Activated CD4-positive, alpha-beta T cell treated with anti-CD3 and anti-CD28 coated beads, Interleukin-2, amount 10 ng/mL, durations not matched to agents 7 days and 5 days (primary cell): Measurements from ENCODE around the gene SNRK. TPM values are rescaled to one million over a fixed set of nuclear protein-coding genes. Genes with fewer than 3 reads are reported as not detected.

ENCODE experiments used
- CTCF ChIA-PET: fragments of 350-600 bp; sonication (Branson Sonifier 250); formaldehyde crosslinking; loops from one replicate; lab custom pipeline; 2021; ENCODE audit warnings: antibody characterized with exemption; lab: Charles Lee
- POLR2A ChIA-PET: fragments of 350-600 bp; sonication (Branson Sonifier 250); formaldehyde crosslinking; loops from one replicate; lab custom pipeline; 2021; ENCODE audit warnings: antibody characterized with exemption; lab: Charles Lee
- DNase-seq: peaks from one replicate; pipeline ENCODE4 v3.0.0-alpha.2; 2020
- H3K27ac Mint-ChIP-seq: one replicate; pipeline ENCODE4 v1.8.0; 2021; ENCODE audit warnings: mild to moderate bottlenecking, moderate library complexity, mixed read lengths
- H3K27me3 Mint-ChIP-seq: one replicate; pipeline ENCODE4 v1.8.0; 2021; ENCODE audit warnings: mixed read lengths
- H3K36me3 Mint-ChIP-seq: one replicate; pipeline ENCODE4 v1.8.0; 2021; ENCODE audit warnings: low read depth, mixed read lengths
- H3K4me1 Mint-ChIP-seq: one replicate; pipeline ENCODE4 v1.8.0; 2021; ENCODE audit warnings: mixed read lengths
- H3K4me3 Mint-ChIP-seq: one replicate; pipeline ENCODE4 v1.8.0; 2021; ENCODE audit warnings: mild to moderate bottlenecking, moderate library complexity, mixed read lengths
- H3K9me3 Mint-ChIP-seq: one replicate; pipeline ENCODE4 v1.8.0; 2021; ENCODE audit warnings: mixed read lengths
- total RNA-seq, 2 experiments: library from RNA; stranded (reverse); gene quantifications; one replicate each; pipeline ENCODE4 v1.2.3, GENCODE V29; 2021

The SNRK gene
- total RNA-seq, 2 experiments from 2014 or later = 62.9 to 65.6 TPM

DNA sequence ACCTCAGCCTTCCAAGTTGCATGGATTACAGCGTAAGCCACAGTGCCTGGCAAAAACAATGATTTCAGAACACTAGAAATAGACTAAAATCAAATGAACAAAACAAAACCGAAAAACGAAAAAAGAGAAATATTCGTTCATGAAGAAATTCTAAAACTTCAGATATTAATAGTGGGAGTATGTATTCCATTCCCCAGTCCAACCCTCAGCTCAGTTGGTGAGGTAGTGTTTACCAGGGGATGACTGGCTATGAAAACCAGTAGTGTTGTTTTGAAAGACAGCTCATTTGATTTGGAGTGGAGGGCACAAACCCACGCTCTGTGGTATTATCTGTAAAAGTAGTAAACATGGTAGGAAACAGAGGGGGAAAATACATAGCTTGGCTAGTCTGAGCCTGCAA is 6.8 kb upstream of the SNRK start:
- POLR2A ChIA-PET = no interaction called here
- no peak for DNase-seq
- peaks cover 11% of the 10 kb centered on the region for H3K9me3 Mint-ChIP-seq
- H3K4me1 Mint-ChIP-seq = peaks cover 10% of the 10 kb centered on the region
- CTCF ChIA-PET = interaction anchor here (1.4 to 1.8 kb wide), 2 partner anchors 12 to 57 kb away, joined by 3 to 8 read pairs; no protein-coding TSS in a partner anchor
- peaks cover 12% of the 10 kb centered on the region for H3K27me3 Mint-ChIP-seq
- no peak overlapping the region for H3K4me3 Mint-ChIP-seq
- peaks cover 3% of the 10 kb centered on the region for H3K36me3 Mint-ChIP-seq
- no peak overlapping the region for H3K27ac Mint-ChIP-seq

DNA sequence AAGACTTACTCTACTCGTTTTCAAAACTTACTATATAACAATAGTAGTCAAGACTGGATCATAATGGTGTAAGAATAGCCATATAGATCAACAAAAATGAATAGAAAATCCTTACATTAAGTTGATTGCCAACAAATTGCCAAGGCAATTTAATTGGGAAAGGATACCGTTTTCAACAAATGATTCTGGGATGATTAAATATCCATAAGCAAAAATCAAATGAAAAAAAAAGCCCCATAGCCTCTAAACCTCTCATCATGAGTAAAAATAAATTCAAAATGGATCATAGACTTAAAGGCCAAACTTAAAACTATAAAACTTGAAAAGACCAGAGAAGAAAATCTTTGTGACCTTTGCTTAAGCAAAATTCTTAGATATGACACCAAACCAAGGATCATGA is 5.3 kb upstream of the SNRK start:
- ChIA-PET CTCF (interaction anchor here (1.4 to 1.8 kb wide), 2 partner anchors 13 to 56 kb away, joined by 3 to 8 read pairs; no protein-coding TSS in a partner anchor), POLR2A (no interaction called here)
- peaks cover 12% of the 10 kb centered on the region for H3K27me3 Mint-ChIP-seq
- peaks cover 14% of the 10 kb centered on the region for H3K4me1 Mint-ChIP-seq
- H3K4me3 Mint-ChIP-seq = no peak overlapping the region
- peaks cover 3% of the 10 kb centered on the region for H3K36me3 Mint-ChIP-seq
- no peak for DNase-seq
- peaks cover 2% of the 10 kb centered on the region for H3K9me3 Mint-ChIP-seq
- no peak overlapping the region for H3K27ac Mint-ChIP-seq

DNA sequence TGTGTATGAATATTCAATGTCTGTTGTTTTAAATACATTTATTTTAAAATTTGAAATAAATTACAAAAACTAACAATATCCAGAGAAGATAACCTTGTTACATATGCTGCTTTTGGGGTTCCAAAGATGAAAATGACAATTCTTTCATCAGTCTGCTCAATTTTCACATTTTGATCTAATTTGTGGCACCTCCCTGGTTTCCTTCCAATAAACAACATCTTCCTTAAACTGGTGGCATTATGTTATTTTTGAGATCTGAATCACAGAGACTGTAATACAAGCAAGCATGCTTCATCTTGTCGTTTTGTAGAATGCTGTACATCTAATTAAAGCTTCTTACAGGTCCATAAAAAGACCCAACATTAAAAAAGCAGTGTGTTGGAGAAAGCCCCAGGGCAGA is 2.2 kb upstream of the SNRK start:
- Mint-ChIP-seq H3K4me3 (no peak overlapping the region), H3K27ac (no peak overlapping the region), H3K4me1 (peaks cover 15% of the 10 kb centered on the region), H3K9me3 (no peaks in the 10 kb centered on the region), H3K36me3 (peaks cover 11% of the 10 kb centered on the region), H3K27me3 (peaks cover 12% of the 10 kb centered on the region)
- CTCF ChIA-PET = interaction anchor here (1.5 kb wide), 2 partner anchors 8 to 10 kb away, joined by 3 to 4 read pairs; no protein-coding TSS in a partner anchor
- POLR2A ChIA-PET = no interaction called here
- no peak for DNase-seq

DNA sequence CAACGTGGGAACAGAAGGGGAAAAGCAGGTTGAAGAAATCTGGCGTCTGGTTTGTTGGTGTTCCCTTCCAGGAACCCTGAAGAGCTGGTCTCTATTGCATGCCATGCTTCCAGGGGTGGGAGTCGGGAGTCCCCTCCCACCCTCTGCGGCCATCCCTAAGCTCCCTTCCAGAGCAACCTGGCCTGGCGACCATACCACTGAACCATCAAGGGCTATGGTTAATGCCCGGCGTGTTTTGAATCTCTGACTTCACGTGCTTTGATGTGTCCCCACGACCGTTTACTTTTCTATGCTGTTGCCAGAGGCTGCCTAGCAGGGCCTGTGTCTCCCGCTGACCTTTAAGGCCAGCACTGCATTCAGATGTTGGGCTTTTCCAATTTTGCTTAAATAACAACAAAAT is 696 bp upstream of the SNRK start:
- Mint-ChIP-seq H3K27me3 (peaks cover 11% of the 10 kb centered on the region), H3K9me3 (no peaks in the 10 kb centered on the region), H3K36me3 (peaks cover 25% of the 10 kb centered on the region), H3K4me3 (peak overlapping the region; percentile 95), H3K27ac (peak overlapping the region; percentile 99), H3K4me1 (peaks cover 28% of the 10 kb centered on the region)
- DNase-seq = no peak
- ChIA-PET POLR2A (interaction anchor here (1.1 kb wide), 1 partner anchor 11 kb away, joined by 5 read pairs; no protein-coding TSS in a partner anchor), CTCF (interaction anchor here (0.6 to 2.0 kb wide), 7 partner anchors 9 to 93 kb away, joined by 3 to 8 read pairs (median 4); no protein-coding TSS in a partner anchor)

DNA sequence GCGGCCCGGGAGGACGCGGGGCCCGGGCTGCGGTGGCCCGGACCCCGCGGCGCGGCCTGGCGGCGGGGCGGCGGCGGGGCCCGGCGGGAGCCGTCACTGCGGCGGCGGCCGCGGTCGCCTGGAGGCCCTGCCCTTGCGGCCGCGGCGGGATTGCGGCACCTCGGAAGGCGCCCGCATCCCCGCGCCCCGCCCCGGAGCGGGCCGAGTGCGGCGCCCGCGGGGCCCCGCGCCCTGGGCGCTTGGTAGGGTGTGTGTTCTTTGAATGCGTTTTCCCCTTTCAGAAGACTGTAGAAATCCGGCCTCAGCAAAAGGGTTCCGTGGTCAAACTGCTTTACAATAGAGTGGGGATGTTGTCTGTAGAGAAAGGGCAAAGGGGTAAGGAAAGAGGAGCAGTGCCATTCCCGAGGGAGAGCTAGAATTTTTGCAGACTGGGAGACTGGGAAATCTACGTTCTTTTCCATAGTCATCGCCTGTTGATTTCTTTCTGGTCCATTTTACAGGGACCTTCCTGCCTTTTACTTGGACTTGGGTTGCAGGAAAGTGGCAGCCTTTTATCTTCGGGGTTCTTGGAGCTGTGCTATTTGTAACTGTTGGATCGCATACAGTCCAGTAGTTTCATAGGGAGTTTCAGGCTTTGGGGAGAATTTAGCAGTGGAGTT is 630 bp downstream of the SNRK start:
- Mint-ChIP-seq H3K27me3 (peaks cover 9% of the 10 kb centered on the region), H3K27ac (peak overlapping the region; percentile 91), H3K9me3 (no peaks in the 10 kb centered on the region), H3K4me3 (peak overlapping the region; percentile 89), H3K4me1 (peaks cover 42% of the 10 kb centered on the region), H3K36me3 (peaks cover 34% of the 10 kb centered on the region)
- ChIA-PET CTCF (interaction anchor here (0.6 to 2.0 kb wide), 4 partner anchors 9 to 126 kb away, joined by 3 to 8 read pairs (median 4); no protein-coding TSS in a partner anchor), POLR2A (interaction anchor here (0.6 kb wide), 1 partner anchor 8 kb away, joined by 3 read pairs; no protein-coding TSS in a partner anchor)
- peak; percentile 30 for DNase-seq

DNA sequence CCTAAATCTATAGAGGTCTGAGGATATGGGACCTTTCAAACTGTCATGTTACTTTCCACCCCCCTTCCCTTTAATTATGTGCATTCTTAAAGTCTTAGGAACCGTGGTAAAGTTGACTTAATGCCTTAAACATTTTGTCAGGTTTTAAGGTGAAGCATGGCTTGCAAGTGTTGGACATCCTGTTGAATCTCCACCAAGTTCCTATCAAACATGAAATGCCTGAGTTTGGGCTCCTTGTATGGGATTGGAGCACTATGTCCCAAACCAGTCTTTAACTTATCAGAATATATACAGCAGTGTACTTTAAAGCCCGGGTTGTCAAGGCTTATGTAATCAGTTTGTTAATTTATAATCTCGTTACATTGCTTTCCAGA is 1.1 kb downstream of the SNRK start:
- ChIA-PET POLR2A (interaction anchor here (0.6 kb wide), 1 partner anchor 8 kb away, joined by 3 read pairs; no protein-coding TSS in a partner anchor), CTCF (interaction anchor here (0.6 to 1.0 kb wide), 2 partner anchors 10 to 126 kb away, joined by 3 to 5 read pairs; no protein-coding TSS in a partner anchor)
- Mint-ChIP-seq H3K27ac (peak overlapping the region; percentile 91), H3K4me1 (peaks cover 47% of the 10 kb centered on the region), H3K4me3 (peak overlapping the region; percentile 89), H3K9me3 (no peaks in the 10 kb centered on the region), H3K27me3 (peaks cover 9% of the 10 kb centered on the region), H3K36me3 (peaks cover 37% of the 10 kb centered on the region)
- DNase-seq = no peak

DNA sequence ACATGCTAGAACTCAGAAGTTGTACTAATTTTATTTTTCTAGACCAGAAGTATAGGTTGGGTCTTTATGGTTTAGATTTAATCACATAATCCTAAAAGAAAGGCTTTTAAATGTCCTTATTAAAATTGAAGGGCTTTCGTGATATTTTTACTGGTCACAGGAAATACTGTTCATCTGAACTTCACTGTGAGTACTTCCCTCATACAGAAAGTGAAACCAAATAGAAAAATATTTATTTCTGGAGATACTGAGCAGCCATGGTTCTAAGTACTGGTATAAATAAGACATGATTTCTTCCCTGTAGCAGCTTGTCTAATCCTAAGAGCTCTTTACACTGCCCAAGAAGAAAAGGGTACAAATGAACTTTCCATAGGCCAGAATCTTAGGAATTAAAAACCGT is 2.0 kb downstream of the SNRK start:
- ChIA-PET CTCF (no interaction called here), POLR2A (interaction anchor here (0.6 kb wide), 1 partner anchor 9 kb away, joined by 5 read pairs; no protein-coding TSS in a partner anchor)
- Mint-ChIP-seq H3K36me3 (peaks cover 45% of the 10 kb centered on the region), H3K4me3 (peak overlapping the region; percentile 89), H3K4me1 (peaks cover 55% of the 10 kb centered on the region), H3K27ac (peak overlapping the region; percentile 91), H3K27me3 (peaks cover 5% of the 10 kb centered on the region), H3K9me3 (no peaks in the 10 kb centered on the region)
- DNase-seq = no peak

DNA sequence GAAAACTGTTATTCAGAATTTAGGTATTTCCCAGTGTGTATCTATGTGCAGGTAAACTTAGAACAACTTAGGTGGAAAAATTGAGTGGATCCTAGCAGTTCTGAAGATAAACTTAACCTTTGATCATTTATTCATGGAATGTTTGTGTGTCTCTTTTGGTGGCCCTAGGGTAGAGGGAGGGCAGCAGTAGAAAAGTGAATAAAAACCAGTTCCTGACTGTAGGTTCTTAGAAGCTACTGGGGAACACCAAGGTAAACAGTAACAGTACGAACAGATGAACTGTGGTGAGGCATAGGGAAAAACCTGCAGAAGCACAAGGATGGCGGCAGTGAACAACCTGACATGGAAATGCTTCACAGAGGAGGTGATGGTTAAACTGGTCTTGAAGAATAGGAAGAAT is 2.5 kb downstream of the SNRK start:
- peak overlapping the region; percentile 91 for H3K27ac Mint-ChIP-seq
- ChIA-PET POLR2A (interaction anchor here (0.6 kb wide), 1 partner anchor 9 kb away, joined by 5 read pairs; no protein-coding TSS in a partner anchor), CTCF (no interaction called here)
- H3K9me3 Mint-ChIP-seq = no peaks in the 10 kb centered on the region
- H3K27me3 Mint-ChIP-seq = peaks cover 3% of the 10 kb centered on the region
- H3K36me3 Mint-ChIP-seq = peaks cover 48% of the 10 kb centered on the region
- no peak for DNase-seq
- H3K4me1 Mint-ChIP-seq = peaks cover 58% of the 10 kb centered on the region
- peak overlapping the region; percentile 89 for H3K4me3 Mint-ChIP-seq

DNA sequence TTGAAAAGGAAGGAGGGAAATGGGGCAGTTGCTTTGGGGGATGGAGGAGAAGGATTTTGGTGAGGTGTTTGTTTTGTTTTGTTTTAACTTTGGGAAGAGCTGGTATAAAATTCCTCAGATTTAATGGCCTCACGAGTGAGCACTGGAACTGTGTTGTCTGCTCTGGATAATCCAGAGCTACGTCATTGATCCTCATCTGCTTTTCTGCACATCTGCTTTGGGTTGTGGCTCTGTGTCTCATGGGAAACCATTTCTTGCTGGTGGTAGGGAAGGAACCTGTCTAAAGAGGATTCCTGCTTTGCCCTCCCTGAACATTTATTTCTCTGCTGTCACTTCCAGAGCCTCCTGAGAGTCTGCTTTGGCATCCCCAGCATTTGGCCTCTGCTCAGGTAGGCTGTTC is 3.1 kb downstream of the SNRK start:
- Mint-ChIP-seq H3K4me1 (peaks cover 64% of the 10 kb centered on the region), H3K27me3 (no peaks in the 10 kb centered on the region), H3K36me3 (peaks cover 53% of the 10 kb centered on the region)

DNA sequence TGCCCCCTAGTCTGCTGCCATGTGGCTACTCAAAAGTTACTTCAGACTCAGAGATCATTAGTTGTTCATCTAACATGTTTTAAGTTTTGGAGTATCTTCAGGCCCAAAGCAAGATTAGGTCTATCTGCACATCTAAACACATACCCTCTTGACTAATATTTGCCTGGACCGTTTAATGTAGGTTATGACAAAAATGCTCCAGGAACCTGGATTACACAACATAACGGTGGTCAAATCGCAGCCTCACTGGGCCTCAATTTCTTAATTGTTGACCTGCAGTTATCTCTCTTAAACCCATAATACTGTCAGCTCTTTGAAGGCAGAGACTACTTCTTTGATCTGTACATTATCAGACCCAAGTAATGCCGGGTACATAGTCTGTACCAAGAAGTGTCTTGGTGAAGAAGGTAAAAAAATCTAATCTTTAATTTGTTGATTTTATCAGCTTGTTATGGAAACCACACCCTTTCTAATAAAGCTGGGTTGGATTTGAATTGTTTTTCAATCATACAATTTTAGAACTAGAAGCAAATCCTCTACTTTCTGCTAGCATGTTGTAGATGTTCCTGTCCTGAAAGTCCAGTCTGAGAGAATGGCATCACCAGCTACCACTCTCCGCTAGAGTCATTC is 3.6 kb downstream of the SNRK start:
- Mint-ChIP-seq H3K4me1 (peaks cover 69% of the 10 kb centered on the region), H3K27me3 (no peaks in the 10 kb centered on the region), H3K9me3 (no peaks in the 10 kb centered on the region), H3K4me3 (peak overlapping the region; percentile 89), H3K27ac (peak overlapping the region; percentile 91), H3K36me3 (peaks cover 57% of the 10 kb centered on the region)
- DNase-seq = no peak
- ChIA-PET POLR2A (no interaction called here), CTCF (interaction anchor here (0.7 to 1.5 kb wide), 4 partner anchors 10 to 57 kb away, joined by 3 to 4 read pairs (median 4); no protein-coding TSS in a partner anchor)

More for the DNA sequence above, 3.1 kb downstream of the SNRK start:
- DNase-seq = no peak
- ChIA-PET POLR2A (no interaction called here), CTCF (interaction anchor here (1.5 kb wide), 1 partner anchor 25 kb away, joined by 4 read pairs; no protein-coding TSS in a partner anchor)
- Mint-ChIP-seq H3K27ac (peak overlapping the region; percentile 91), H3K9me3 (no peaks in the 10 kb centered on the region), H3K4me3 (peak overlapping the region; percentile 89)

DNA sequence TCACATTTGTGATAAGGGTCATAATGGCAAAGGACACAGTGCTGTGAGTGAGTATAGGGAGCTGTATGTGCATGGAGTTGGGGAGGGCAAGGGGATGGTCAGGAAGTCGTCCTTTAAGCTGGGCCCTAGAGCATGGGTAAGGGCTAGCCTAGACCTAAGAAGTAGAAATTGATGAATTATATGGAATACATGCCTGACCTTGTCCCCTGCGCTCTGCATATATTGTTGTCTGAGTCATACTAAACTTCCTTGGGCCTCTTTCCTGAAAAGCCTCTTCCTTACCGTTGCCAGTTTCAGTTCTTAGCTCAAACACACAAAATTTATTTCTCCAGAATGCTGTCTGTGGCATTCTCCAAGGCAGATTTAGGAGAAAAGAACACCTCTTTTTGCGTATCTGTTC is 4.6 kb downstream of the SNRK start:
- DNase-seq = no peak
- Mint-ChIP-seq H3K27ac (peak overlapping the region; percentile 91), H3K4me3 (peak overlapping the region; percentile 89), H3K4me1 (peaks cover 75% of the 10 kb centered on the region), H3K36me3 (peaks cover 64% of the 10 kb centered on the region), H3K9me3 (no peaks in the 10 kb centered on the region), H3K27me3 (no peaks in the 10 kb centered on the region)
- POLR2A ChIA-PET = interaction anchor here (0.8 kb wide), 1 partner anchor 54 kb away, joined by 3 read pairs; no protein-coding TSS in a partner anchor
- CTCF ChIA-PET = interaction anchor here (1.0 to 1.5 kb wide), 3 partner anchors 9 to 42 kb away, joined by 3 to 4 read pairs (median 4); no protein-coding TSS in a partner anchor

DNA sequence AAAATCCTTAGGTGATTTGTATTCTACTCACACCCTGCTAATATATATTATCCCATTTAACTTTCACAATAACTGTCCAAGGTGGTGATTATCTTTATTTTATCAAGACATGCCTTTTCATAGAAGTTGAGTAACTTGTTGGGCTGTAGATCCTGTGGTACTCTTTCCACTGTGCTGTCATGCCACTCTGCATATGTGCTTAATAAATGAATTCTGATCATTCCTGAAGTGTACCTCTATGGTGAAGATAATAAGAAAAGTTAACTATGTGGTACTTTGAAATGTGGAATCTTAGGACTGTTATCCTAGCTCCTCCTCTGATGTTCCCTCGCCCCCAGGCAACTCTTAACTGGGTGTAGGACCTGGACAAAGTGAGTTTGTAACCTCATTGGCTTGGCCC is 5.2 kb downstream of the SNRK start:
- ChIA-PET POLR2A (no interaction called here), CTCF (interaction anchor here (1.2 kb wide), 1 partner anchor 17 kb away, joined by 4 read pairs; no protein-coding TSS in a partner anchor)
- peaks cover 77% of the 10 kb centered on the region for H3K4me1 Mint-ChIP-seq
- H3K9me3 Mint-ChIP-seq = no peaks in the 10 kb centered on the region
- H3K27ac Mint-ChIP-seq = peak overlapping the region; percentile 91
- H3K36me3 Mint-ChIP-seq = peaks cover 64% of the 10 kb centered on the region
- DNase-seq = no peak
- H3K4me3 Mint-ChIP-seq = peak overlapping the region; percentile 89
- no peaks in the 10 kb centered on the region for H3K27me3 Mint-ChIP-seq
